NCI-H446 treated with DMSO at 0.1 percent for 48 hours (cell line): Measurements from ENCODE around the gene KIAA1191.
A peak's percentile ranks its signal among the peaks of the same experiment; 100 is the strongest.
"Not testable (repeated sequence)": the region's sequence is repeated elsewhere in the genome, so short reads cannot be mapped to it uniquely, and the experiment has no call there.

ENCODE experiments used
- DNase-seq: peaks from one replicate; lab custom pipeline; 2025; lab: John Stamatoyannopoulos, UW

KIAA1191 gene, protein sequence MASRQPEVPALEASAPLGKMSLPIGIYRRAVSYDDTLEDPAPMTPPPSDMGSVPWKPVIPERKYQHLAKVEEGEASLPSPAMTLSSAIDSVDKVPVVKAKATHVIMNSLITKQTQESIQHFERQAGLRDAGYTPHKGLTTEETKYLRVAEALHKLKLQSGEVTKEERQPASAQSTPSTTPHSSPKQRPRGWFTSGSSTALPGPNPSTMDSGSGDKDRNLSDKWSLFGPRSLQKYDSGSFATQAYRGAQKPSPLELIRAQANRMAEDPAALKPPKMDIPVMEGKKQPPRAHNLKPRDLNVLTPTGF

DNA sequence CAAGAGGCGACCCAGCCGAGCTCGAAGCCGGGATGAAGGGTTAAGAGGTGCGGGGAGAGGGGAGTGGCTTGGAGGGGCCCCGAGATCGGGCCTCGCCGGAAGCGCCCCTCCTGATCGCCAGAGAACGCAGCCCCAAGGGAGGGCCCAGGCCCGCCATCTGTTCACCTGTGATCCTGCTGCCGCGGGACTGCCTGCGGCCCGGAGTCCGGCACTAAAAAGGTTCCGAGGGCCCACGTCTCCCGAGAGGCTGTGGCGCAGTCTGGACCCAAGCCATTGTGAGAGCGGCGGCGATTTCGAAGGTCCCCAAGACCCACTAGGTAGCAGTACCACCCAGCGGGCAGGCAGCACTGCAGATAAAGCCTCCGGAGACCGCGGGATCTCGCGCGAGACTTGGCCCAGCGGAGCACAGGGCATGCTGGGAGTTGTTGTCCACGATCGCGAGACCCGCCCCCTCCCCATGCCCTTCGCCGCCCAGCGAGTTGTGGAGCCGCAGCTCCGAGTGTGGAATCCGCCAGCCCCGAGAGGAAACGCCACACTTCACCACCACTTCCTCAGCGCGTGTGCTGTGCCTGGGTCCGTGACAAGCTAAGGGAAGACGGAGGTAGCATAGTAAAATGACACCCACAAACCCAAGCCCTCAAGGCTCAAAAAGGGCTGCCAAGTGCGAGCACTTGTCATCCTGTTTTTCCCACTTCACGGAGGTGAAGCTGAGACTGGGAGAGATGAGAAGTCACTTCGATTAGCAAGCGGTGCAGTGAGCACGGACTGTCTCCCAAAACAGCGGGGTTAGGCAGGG lies at the start of gene KIAA1191:
TSS of gene KIAA1191 (minus strand) at position 328 of the 796 bp plus-strand sequence. CDS start 2,256 bp downstream, outside the sequence.
- peak; percentile 74 for DNase-seq

DNA sequence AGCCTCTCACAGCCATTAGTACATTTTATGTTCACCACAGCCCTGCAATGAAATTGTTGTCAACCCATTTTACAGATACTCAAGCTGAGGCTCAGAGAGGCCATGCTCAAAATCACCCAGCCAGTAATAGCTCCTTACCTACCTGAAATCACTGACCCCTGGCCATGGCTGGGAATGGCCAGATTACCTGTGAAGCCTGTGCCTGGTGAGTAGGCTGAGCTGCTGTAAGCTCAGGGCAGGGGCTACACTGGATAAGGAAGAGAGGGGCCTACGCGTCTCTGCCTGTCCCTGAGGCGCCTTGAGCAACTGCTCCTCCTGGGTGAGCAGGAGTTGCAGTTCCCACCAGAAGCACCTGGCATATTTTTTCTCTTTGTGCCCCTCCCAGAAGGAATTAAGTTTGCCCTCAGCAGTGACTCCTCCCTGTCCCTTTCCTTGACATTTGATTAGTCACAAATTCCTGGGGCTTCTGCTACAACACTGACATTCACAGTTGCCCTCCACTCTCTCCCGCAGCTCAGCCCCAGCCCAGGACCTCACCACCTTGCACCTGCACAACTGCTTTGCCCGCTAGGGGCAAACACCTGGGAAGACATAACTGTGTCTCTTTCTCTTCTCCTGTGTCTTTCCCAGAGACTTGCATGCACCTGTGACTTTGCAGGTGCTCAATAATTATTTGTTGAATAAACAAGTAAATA lies 49.1 kb upstream of the KIAA1191 start:
- no peak for DNase-seq

DNA sequence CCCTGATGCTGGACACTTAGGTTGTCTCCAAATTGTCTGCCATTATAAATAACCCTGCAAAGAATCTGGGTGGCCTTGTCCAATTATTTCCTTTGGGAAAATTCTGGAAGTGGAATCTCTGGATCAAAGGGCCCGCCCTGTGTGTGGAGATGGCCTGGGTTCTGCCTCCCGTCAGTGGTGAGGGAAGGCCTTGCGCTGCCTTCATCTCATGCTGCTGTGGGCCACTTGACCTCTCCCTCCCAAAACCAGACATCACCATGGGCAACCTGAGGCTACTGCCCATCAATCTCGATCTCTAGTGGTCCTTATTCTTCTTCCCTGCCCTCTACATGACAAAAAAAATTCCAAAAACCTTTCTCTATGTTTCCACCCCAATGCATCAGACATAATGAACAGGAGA lies 48.2 kb upstream of the KIAA1191 start:
- DNase-seq = no peak

DNA sequence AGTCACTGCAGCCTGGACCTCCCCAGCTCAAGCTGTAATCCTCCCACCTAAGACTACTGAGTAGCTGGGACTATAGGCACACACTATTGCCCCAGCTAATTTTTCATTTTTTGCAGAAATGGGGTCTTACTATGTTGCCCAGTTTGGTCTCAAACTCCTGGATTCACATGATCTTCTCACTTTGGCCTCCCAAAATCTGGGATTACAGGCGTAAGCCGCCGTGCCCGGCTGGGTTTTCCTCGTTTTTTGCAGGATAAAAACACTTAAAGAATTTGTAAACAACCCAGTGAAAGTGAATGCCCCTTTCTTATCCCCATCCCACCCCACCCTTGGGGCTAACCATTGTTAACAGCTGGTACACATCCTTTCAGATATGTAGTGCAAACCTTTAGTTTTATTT lies 47.0 kb upstream of the KIAA1191 start:
- no peak for DNase-seq

DNA sequence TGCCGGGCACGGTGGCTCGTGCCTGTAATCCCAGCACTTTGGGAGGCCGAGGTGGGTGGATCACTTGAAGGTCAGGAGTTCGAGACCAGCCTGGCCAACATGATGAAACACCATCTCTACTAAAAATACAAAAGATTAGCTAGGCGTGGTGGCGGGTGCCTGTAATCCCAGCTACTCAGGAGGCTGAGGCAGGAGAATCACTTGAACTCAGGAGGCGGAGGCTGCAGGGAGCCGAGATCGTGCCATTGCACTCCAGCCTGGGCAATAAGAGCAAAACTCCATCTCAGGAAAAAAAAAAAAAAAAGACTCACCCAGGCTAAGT lies 46.6 kb upstream of the KIAA1191 start:
- DNase-seq = not testable (repeated sequence)

DNA sequence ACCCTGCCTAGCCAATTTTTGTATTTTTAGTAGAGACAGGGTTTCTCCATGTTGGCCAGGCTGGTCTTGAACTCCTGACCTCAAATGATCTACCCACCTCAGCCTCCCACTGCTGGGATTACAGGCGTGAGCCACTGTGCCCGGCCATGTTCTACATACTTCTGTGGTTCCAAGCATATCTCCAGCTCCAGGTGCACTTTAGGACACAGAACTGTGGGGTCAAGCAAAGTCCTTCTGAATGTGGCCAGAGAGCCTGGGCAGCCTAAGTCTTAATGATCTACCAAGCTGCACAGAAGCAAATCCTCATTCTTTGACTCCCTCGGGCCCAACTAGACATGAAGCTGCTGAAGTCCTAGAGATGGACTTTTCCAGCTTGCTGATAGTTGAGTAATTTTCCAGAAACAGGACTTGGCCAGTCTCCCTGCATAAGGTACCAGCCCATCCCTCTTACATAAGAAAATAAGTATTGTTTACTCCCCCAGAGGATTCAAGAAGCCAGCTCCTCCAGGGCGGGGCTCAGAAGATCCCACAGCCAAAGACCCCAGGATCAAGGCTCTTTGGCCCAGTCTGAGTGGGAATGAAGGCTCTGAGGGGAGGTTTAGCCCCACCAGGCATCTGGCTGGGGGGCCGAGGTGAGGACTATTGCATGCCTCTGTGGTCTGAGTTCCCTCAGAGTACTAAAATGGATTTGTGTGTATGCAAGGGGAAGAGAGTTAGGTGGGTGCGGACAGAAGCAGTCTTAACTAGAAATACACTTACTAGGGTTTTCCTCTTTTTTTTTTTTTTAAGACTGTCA lies 46.1 kb upstream of the KIAA1191 start:
- DNase-seq = no peak

DNA sequence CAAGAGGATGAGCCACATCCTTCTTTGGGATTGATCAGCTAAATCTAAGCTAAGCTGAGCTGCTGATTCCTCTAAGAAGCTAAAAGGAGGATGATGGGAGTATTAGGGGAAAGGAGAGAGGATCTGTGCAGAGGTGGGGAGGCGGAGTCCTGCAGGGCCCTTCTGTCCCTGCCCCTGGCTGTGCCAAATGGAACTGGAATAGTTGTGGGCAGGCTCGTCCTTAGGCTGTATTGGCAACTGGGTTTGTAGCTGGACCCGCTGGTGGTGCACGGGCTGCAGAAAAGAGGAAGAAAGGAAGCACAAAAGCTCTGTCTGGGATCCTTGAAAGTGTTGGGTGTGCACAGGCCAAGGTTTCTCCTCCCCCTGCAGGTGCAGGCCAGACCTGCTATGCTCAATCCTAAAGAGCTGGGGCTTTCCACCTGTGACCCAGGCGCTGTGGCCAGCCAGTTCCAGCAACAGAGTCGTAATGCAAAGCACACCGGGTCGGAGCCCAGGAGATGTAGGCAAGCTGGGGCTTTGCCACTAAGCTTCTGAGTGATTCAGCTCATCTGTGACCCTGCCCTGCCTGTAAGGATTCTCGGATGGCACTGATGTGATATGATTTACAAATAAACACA lies 45.0 kb upstream of the KIAA1191 start:
- no peak for DNase-seq

DNA sequence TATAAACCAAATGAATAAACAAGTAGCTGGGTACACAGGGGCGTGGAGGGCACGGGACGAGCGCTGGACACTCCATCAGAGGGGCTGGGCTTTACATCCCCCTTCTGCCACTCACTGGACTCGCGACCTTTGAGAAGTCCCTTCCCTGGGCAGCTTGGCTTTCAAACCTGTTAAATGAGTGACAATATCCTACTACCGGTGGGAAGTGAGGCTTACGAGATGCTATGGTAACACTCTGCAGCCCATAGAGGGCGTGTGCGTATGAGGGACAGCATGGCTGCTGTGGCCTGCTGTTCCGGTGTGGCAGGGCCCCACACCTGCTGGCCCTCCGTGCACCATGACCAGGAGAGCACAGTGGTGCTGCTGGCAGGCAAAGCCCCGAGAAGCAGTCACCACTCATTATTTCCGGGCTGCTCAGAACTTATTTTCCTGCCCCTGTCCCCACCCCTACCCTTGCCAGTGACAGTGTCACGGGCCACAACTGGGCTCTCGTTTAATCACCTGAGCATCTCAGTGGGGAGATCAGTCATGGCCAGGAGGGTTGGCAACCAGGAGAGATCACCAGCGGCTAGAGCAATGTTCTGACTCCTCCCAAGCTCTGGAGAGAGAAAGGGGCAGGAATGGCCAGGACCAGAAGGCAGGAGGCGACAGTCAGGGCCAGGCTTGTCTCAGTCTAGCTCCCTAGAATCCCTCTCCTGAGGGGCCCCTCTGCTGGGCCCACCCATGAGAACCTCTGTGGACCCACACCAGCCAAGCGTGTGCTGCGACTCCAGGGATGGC lies 44.3 kb upstream of the KIAA1191 start:
- DNase-seq = no peak

DNA sequence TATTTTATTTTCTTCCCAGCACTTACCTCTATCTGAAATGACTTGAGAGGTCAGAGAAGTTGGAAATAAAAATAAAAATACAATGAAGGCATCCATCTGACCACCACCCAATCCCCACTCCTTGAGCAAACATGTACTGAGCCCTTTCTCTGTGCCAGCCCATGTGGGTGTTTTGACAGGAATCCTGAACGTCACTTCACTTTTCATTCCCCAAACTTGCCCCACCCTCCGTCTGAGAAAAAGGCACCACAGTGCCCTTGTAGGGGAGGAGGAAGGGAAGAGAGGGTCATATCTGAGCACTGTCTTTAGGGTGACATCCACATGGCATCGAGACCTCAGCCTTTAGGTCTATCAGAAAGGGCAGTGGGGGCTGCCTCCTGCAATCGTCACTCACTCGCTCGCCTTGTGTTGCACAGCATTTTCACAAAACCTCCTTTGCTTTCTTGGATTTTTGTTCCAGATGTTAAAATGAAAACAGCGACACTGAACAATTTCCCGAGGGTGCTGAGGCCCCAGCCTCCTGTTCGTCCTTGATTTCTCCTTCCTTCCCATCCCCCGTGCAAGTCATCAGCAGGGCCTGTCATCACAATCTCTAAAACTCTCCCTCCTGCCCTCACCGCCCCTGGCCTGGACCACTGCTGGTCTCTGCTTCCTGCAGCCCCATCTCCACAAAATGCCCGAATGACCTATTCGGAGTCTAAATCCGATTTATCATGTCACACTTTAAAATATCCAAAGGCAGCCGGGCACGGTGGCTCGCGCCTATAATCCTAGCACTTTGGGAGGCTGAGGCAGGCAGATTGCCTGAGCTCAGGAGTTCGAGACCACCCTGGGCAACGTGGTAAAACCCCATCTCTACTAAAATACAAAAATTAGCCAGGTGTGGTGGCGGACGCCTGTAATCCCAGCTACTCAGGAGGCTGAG lies 40.0 kb upstream of the KIAA1191 start:
- no peak for DNase-seq

DNA sequence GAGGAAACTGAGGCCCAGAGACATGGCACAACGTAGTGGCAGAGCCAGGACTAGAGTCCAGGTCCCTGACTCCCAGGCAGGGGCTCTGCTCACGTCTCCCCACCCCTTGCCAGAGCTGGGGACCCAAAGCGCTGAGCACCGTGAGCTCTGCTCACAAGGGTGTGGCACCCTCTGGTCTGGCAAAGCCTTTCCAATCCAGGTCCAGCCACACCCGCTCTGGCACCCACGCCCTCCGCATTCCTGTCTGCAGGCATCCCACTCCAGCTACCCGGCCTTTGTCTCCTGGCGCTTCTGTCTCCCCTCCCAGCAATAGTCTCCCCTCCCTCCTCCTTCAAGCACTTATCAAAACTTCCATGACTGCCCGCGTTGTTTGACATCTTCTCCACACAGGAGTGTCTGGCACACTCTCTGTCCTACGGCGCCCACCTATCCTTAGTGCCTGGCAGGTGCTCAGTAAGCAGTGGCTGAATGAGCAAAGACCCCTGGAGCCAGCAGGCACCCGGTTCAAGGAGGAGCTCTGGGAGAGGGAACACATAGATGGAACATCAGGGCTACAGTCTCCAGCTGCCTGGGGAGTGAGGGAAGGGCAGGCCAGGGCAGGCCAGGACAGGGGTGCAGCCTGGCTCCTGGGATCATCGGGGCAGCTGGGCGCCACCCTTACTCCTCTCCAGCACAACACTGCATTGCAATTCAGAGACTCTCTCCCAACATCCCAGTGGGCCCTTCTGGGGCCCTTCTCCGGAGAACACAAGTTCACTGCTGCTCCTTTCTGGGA lies 39.0 kb upstream of the KIAA1191 start:
- no peak for DNase-seq

DNA sequence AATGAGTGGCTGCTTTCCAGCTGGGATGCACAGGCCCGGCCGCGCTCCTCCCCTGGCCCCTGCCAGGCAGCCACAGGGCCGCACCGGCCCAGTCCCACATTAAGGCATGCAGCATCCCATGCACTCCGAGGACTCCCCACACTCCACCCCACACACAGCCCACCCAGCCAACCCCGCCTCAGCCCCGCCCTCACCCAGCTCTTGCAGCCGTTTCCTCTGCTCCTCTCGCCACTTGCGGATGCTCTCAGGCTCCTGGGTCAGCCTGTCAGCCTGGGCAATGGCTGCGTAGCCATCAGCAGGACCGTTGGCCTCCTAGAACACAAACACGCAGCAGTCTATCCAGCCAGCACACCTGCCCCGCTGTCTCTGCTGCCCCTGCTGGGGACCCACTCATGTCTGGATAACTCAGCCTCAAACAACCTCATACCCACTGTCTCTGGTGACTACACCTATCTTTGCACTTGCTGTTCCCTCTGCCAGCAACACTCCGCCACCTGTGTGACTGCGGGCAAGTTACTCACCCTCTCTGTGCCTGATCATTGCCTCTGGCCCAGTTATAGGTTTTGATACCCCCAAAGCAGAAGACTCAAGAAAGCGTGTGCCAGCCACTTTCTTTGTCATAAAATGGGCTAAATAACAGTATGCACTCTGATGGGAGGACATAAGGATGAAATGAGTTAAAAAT lies 36.3 kb upstream of the KIAA1191 start:
- no peak for DNase-seq

DNA sequence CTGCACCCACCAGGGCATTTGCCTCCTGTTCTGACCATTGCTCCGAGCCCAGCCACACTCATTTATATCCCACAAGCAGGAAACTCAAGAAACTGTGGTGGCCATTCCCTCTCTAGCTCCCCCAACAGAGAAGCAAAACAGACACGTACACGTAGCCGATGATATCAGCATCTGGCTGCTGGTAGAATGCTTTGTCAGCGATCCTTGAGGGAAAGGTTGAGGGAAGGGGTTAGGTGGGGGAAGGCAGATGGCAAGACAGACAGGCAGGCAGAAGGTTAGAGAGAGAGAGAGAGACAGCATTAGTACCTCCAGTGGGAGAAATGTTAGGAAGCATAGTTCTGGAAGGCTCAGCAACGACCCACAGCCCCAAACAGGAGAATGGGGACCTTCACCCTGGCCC lies 34.8 kb upstream of the KIAA1191 start:
- no peak for DNase-seq

DNA sequence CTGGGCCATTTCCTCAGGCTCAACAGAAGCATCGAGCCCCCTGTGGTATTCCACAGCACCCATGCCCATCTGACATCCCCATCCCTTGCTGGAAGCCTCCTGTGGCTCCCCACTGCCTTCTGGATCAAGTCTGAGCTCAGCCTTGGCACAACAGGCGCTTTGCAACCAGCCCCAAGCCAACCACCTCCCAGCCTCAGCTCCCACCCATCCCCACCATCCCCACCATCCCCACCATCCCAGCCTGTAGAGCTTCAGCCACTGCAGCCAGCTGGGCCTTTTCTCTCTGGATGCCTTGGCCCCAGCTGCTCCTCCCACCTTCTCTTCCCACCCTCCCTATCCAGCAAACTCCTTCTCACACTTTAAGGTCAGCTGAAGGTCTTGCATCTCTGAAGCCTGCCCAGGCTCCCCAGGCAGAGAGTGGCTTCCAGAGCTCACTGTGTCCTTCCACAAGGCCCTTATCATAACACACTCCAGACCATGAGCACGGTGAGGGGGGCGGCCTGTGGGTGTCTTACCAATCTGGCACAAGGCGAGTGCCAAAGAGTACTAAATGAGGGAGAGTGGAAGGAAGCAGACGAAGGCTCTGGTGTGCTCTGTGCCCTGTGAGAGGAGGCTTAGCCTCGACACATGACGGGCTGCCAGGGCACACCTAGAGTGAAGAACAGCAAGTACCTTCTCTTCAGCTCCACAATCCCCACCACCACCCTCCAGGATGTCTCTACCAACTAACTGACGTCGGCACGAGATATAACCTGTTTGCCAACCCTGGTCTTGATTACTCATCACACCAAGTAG lies 33.5 kb upstream of the KIAA1191 start:
- no peak for DNase-seq

DNA sequence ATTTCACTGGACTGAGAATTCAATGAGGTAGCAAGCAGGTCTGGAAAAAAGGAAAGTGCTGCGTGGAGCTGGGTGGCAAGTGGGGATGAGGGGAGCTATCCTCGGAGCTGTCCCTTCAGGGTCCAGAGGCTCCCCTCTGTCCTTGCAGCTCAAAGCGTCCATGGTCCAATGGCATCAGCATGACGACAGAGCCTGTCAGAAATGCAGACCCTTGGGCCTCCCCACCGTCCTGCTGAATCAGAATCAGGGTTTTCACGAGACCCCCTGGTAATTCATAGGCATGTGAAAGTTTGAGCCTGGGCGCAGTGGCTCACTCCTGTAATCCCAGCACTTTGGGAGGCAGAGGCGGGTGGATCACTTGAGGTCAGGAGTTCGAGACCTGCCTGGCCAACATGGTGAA lies 32.5 kb upstream of the KIAA1191 start:
- DNase-seq = no peak

DNA sequence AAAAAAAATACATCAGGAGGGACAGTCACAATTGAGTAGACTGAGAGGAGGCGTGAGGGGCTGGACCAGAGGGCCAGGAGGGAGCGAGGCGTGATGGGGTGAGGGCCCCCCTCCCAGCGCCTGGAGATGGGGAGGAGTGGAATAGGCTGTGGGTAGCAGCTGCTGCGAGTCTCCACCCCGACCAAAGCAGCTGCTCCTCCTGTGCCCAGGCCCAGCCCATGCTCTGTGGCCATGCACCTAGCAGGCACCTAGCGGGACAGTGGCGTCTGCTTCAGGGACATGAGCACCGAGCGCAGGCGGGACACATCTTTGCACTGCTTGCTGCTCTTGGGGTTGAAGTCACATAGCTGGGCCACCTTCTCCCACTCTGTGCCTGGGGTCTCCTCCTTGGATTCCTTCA lies 31.0 kb upstream of the KIAA1191 start:
- DNase-seq = no peak

DNA sequence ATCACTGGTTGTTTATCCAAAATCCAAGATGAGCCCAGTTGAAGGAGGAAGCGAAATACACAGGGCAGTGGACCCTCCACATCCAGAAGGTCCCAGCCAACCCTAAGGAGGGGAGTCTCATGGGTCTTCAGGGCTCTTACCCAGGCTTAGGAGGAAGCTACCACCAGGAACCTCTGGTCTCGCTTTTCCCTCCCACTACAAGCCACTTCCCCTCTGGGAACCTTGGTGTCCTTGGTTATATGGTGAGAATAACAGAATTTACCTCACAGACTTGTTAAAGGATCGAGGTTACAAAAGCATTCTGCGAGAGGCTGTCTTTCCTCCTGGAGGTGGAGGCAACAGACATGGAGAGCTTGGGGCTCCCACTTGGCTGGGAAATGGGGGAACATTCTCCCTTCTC lies 30.4 kb upstream of the KIAA1191 start:
- no peak for DNase-seq

DNA sequence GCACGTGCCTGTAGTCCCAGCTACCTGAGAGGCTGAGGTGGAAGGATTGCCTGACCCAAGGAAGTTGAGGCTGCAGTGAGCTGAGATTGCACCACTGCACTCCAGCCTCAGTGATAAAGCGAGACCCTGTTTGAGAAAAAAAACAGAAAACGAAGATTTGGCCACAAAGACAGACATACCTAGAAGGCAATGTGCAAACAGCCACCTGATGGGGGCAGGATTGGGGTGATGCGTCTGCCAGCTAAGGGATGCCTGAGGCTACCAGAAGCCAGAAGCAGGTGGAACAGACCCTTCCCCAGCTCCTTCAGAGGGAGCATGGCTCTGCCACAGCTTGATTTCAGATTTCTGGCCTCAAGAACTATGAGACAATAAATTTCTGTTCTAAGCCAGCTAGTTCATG lies 29.9 kb upstream of the KIAA1191 start:
- no peak for DNase-seq
